IPS-18c (cell line): Measurements from ENCODE around the gene MESP2.

Source experiments
- H3K4me3 ChIP-seq: 2 replicates; pipeline ENCODE4 v1.7.0; 2013; ENCODE audit warnings: low read depth, mild to moderate bottlenecking, low read length, moderate library complexity; ENCODE audit not compliant: insufficient read depth
- H3K9me3 ChIP-seq: one replicate; pipeline ENCODE4 v1.6.1; 2013; ENCODE audit warnings: mild to moderate bottlenecking, low read length, moderate library complexity; ENCODE audit not compliant: control insufficient read depth, insufficient read depth

The MESP2 gene

DNA sequence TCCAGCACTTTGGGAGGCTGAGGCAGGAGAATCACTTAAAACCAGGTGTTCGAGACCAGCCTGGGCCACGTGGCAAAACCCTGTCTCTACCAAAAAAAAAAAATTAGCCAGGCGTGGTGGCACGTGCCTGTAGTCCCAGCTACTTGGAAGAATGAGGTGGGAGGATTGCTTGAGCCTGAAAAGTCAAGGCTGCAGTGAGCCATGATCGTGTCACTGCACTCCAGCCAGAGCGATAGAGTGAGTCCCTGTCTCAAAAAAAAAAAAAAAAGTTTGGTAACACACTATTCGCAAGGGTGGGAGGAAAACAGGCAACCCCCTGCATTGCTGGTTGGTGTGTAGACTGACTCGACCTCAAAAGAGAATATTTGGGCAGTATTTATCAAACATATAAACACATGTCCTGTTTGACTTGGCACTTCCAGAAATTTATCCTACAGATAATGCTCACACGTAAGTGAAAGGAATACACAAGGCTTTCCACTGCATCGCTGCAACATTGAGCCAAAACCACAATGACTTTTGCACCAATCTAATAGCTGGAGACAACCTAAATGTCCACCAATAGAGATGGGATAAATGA is 41.7 kb downstream of the MESP2 start:
- H3K9me3 ChIP-seq, result peaks cover 11% of the 10 kb centered on the region
- H3K4me3 ChIP-seq, result no peak overlapping the region

DNA sequence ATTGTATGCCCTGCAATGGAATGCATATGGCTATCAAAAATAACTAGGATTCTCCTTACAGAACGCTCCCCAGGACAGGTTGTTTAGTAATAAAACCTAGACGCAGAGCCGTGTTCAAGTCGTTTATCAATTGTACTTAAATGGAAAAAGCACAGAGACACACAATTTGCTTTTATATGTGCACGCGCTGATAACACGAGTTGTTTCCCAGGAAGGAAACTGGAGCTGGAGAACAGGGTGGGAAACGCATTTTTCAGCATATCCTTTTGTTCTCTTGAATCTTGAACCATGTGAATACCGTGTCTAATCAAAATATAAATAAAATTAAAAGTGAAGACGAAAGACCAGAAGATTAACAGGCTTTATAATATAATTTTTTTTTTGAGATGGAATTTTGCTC is 42.2 kb downstream of the MESP2 start:
- H3K9me3 ChIP-seq, result peaks cover 11% of the 10 kb centered on the region
- H3K4me3 ChIP-seq, result no peak overlapping the region

DNA sequence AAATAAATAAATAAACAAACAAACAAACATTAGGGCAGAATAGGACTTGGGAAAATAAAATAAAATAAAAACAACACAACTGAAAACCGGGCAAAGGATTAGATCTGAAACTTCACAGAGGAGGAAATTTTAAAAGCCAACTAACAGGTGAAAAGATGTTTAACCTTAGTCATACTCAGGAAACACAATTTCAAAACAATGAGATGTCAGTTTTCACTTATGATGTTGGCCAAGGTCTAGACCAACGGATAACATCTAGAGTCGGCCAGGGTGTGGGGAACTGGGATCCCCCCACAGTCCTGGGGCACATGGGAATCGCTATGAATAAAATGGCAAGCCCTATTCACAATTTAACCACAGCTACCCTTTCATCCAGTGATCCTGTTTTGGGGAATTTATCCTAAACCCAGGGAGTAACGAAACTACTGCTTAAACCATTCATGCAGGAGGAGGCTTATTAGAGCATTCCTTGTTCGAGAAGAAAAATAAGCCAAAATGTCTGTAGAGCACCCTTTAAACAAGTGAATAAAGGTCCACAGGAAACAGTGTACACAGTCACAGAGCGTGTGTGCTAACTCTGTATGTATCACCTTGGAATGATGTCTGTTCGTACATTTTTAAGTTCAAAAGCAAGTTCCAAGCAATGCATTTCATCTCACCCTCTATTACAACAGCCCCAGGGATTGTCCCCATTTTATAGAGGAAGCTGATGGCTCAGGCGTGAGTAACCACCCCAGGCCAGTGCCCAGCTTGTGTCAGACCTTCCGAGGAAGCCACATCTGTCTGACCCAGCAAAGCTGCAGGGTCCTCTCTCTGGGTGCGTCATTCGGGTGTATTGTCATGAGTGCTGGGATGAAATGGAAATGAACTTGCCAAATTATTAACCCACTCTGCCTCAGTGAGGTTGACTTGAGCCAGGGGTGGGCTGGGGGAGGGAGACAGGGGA is 44.8 kb downstream of the MESP2 start:
- no peak overlapping the region for H3K4me3 ChIP-seq

DNA sequence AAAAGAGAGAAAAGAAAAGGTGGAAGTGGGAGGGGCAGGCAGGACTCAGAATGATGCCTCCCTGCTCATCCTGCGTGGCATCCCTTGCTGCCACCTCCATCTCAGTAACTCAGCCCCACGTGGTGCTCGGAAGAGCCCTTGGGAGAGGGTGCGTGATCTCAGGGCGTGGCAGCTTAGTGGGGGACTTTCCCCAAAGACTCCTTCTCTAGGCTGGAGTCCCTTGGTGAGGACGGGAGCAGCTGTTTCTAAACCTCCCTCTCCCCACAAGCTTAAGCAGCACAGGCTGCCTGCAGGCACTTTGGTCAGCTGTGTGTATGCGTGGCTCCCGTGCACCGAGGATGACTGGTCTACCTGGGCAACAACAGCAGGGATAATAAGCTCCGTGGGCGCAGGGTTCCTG is 45.9 kb downstream of the MESP2 start:
- H3K9me3 ChIP-seq, result no peaks in the 10 kb centered on the region
- H3K4me3 ChIP-seq, result no peak overlapping the region

More for the DNA sequence above, 44.8 kb downstream of the MESP2 start:
- H3K9me3 ChIP-seq, result peaks cover 3% of the 10 kb centered on the region

DNA sequence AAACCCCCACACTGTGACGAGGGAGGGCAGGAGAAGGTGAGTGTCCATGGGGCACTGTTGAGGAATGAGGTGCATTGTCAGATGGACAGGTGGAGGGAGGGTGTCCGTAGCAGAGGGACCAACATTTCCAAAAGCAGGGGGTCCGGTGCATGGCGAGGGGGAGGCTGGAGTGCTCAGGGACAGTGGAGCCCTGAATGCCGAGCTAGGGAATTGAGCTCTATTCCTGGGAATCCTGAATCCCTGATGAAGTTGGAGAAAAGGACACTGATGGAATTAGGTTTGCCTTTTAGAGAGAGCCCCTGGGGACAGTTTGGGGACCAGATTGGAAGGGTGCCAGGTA is 46.4 kb downstream of the MESP2 start:
- H3K9me3 ChIP-seq, result no peaks in the 10 kb centered on the region
- H3K4me3 ChIP-seq, result no peak overlapping the region

DNA sequence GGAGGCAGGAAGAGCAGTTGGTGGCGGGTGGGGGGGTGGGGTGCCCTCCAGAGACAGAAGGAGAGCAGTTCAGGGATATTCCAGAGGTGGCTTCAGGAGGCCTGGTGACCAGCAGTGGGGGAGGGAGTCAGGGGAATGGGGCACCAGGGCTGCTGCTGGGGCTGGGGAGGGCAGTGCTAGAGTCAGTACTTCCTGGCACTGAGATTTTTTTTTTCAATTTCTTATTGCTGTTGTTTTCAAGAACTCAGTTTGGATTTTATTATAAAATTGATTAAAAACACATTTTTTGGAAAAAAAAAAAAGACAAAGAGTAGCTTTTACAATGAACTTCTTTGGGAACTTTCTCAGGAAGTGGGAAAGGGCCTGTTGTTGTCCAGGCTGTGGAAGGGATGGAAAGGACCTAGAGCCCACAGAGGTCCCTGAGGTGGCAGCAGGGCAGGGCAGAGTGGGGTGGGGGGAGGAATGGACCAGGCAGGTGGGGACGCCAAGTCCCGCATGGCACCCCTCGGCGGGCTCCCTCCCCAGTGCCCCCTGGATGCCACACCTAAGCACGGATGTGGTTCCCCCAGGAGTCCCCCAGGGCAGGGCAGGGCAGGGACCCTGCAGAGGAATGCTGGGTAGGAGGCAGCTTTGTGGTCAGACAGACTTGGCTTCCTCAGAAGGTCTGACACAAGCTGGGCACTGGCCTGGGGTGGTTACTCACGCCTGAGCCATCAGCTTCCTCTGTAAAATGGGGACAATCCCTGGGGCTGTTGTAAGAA is 47.0 kb downstream of the MESP2 start:
- no peaks in the 10 kb centered on the region for H3K9me3 ChIP-seq
- no peak overlapping the region for H3K4me3 ChIP-seq

DNA sequence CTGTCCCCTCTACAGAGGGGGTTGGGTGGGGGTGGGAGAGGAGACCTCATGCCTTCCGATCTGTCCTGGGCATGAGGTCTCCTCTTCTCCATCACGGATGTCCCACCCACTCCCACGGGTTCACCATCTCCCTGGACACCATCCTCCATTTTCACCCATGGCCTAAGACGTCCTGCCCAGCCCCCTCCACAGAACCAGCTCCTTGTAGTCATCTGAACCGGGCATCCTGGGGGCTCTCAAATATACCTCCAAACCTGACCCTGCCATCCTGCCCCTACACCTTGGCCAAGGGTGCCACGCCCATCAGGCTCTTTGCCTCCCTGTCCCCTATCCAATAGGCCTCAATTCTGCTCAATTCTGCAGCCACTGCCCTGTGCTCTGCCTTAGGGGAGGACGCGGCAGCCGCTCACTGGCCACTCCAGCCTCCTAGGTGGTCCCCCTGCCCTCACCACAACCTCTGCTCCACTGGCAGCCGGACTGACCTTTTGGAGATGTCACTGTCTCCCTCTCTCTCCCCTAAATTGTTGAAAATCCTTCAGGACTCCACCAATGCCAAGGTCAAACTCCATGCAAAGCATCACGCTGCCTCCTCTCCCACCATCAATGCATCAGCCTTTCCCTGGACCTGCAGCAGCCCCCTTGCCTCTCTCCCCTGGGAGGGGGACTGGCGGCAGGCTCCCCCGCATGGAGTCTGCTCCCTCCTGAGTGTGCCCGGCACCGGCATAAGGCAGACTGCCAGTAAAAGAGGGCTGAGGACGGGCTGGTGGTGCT is 47.9 kb downstream of the MESP2 start:
- Histone ChIP-seq H3K4me3 (no peak overlapping the region), H3K9me3 (no peaks in the 10 kb centered on the region)

DNA sequence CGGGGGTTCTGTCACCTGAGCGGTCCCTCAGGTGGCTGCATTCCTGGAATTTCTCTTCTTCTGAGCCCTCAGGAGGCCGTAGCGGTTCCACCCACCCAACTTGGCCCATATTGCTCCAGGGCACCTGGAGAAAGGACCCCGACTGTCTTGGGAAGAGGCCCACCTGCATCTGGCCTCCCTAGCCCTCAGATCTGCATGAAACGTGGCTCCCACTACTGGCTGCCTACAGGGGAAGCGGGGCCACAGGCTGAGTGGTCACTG is 48.4 kb downstream of the MESP2 start:
- no peak overlapping the region for H3K4me3 ChIP-seq
- H3K9me3 ChIP-seq, result no peaks in the 10 kb centered on the region

DNA sequence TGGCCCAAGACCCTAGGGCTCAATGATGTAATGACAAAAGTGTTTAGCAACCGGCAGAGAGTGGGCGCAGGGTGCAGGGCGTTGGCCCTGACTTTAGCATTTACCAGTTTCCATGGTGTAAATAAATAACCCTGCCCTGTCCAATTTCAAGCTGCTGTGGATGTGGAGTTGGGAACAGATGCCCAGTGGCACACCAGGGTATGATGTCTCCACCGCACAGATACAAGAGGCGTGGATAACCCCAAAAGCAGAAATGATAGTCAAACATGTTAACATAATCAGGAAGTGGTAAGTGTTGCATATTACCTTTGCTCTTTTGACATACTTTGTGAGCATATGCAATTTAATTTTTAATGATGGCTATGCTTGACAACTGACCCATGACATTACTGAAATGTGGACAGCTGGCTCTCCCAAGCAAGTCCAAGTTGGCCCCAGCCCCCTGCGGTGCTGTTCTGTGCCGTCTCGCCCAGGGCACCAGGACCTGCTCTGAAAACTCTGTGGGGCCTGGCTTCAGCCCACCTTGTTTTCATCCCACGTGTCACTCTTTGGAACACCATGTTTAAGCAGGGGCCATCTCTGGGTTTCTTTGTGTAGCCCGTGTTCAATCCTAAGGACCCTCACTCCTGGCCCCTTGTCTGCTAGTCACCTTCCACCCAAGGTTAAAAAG is 49.3 kb downstream of the MESP2 start:
- Histone ChIP-seq H3K9me3 (no peaks in the 10 kb centered on the region), H3K4me3 (no peak overlapping the region)

DNA sequence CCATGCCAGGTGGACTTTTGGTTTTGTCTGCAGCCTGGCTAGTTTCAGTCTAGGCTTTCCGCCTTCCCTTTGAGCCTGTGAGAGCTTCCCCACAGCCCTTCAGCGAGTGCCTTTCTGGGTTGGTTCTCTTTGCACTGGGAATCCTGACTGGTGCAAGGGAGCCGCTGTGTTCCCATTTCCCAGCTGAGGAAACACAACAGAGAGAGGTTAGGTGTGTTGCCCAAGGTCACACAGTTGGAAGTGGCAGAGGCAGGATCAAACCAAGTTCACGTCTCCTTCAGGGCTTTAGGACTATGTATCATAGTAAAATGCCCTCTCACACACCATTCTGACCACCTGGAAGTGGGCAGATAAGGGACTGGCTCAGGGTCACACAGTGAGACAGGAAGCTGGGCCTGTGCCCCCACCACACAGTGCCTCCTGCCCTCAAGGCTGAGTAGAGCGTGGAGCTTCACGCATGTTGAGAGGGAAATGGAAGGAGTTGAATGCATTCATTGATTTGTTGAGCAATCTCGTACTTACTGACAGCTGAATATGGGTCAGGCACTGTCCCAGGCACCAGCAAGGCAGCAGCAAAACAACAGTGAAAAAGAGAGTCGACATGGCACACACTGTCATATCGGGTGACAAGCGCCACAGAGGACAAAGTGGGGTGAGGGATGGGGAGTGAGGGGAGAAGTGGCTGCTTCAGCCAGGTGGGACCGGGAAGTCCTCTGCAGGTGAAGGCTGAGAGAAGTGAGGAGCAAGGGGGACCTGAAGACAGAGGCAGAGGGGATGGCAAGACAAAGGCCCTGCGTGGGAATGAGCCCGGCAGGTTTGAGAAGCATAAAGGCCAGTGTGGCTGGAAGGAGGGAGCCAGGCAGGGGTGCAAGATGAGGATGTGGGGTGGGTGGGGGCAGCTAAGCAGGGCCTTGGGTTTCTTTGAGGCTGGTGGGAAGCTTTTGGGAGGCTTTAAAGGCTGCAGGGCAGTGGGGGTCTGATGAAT is 50.8 kb downstream of the MESP2 start:
- no peaks in the 10 kb centered on the region for H3K9me3 ChIP-seq
- H3K4me3 ChIP-seq, result no peak overlapping the region

DNA sequence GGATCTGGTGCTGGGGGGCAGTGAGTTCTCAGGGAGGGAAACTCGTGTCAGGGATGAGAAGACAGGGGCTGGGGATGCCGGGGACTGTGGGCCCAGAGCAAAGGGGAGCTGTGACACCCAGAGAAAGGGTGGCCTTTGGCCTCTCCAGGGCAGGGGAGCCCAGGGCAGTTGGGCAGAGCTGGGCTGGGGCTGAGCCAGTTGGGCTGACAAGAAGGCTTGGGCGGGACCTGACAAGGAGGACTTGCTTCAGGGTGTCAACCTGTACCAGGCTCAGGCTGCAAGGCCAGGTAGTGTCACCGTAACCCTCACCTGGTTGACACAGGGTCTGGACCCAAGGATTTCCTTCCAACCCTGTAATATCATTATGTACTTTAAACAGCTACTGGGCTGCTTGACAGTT is 51.7 kb downstream of the MESP2 start:
- Histone ChIP-seq H3K9me3 (no peaks in the 10 kb centered on the region), H3K4me3 (no peak overlapping the region)
